Central memory CD8-positive, alpha-beta T cell (primary cell): ENCODE measurements around the gene NAALADL2.
"Not testable (repeated sequence)": the region's sequence is repeated elsewhere in the genome, so short reads cannot be mapped to it uniquely, and the experiment has no call there.

Source experiments
- ATAC-seq: fragments of 150-1000 bp; cut with Tn5 transposase; replicated peaks from 2 replicates; pipeline ENCODE4 v1.10.0; 2022; ENCODE audit warnings: mild to moderate bottlenecking, moderate FRiP score, moderate number of reproducible peaks; ENCODE audit not compliant: poor library complexity, severe bottlenecking; ENCODE audit errors: extremely low read depth
- DNase-seq, 2 donors: peaks; one replicate each; pipeline ENCODE4 v3.0.0; 2021; ENCODE audit warnings: low spot score in 2 of 2
- H3K27ac Mint-ChIP-seq: one replicate; pipeline ENCODE4 v1.8.0; 2022; ENCODE audit warnings: low read depth, mild to moderate bottlenecking, moderate library complexity, mixed read lengths
- H3K27me3 Mint-ChIP-seq: one replicate; pipeline ENCODE4 v1.8.0; 2022; ENCODE audit warnings: mixed read lengths
- H3K36me3 Mint-ChIP-seq: one replicate; pipeline ENCODE4 v1.8.0; 2022; ENCODE audit warnings: mild to moderate bottlenecking, moderate library complexity, mixed read lengths; ENCODE audit not compliant: insufficient read depth
- H3K4me1 Mint-ChIP-seq: one replicate; pipeline ENCODE4 v1.8.0; 2022; ENCODE audit warnings: mixed read lengths
- H3K4me3 Mint-ChIP-seq: one replicate; pipeline ENCODE4 v1.8.0; 2022; ENCODE audit warnings: mild to moderate bottlenecking, moderate library complexity, mixed read lengths
- H3K9me3 Mint-ChIP-seq: one replicate; pipeline ENCODE4 v1.8.0; 2022; ENCODE audit warnings: mixed read lengths

Gene NAALADL2

DNA sequence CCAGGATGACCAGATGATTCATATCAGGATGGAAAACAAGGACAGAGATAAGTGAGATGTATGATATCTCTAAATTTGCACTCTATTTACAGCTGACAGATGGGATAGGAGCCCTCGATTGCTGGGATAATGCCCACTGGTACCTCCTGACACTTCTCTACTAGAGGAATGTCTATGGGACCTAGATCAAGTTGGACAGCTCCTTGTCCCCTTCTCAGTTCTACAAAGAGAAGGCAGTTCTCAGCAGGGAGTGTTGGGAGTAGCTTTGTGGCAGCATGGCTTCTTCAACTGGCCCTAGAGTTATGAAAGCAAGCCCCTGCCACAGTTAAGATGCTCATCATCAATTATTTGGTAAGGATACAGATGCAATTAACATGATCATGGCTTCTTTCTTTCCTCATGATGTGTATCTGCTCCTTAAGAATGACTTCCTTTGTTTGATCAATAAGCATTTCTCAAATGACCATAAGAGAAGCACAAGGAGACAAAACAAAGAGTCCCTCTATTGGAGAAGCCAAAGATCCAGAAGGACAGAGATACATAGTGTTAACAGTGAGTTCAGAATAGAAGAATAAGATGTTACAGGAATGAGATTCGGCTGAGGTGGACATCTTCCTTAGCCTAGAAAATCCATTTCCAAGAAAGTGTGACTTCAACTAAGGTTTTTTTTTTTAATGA is 481.3 kb downstream of the NAALADL2 start:
- H3K27ac Mint-ChIP-seq, result no peak overlapping the region
- no peaks in the 10 kb centered on the region for H3K4me1 Mint-ChIP-seq
- peaks cover 16% of the 10 kb centered on the region for H3K9me3 Mint-ChIP-seq
- no peaks in the 10 kb centered on the region for H3K36me3 Mint-ChIP-seq
- no peak for ATAC-seq
- H3K4me3 Mint-ChIP-seq, result no peak overlapping the region
- no peaks in the 10 kb centered on the region for H3K27me3 Mint-ChIP-seq
- DNase-seq, result no peak

DNA sequence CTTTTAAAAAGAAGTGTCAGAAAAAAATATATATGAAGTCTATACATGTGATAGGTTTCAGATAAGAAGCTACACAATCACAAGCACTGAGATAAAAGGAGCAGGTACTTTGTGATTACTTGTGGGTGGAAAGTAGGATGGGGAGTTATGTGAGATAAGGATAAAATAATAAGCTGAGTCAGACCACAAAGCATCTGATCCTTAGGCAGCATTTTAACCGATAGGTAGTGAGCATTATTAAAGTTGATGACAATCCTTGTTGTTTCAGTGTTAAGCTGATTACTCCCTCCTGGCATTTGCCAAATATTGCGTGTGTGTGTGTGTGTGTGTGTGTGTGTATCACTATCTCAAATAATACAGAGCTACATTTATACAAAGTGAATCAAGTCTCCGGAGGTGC is 483.1 kb downstream of the NAALADL2 start:
- Mint-ChIP-seq H3K27me3 (no peaks in the 10 kb centered on the region), H3K36me3 (no peaks in the 10 kb centered on the region), H3K9me3 (peaks cover 17% of the 10 kb centered on the region), H3K4me1 (no peaks in the 10 kb centered on the region), H3K27ac (no peak overlapping the region), H3K4me3 (no peak overlapping the region)
- ATAC-seq (no peak), DNase-seq (no peak)

DNA sequence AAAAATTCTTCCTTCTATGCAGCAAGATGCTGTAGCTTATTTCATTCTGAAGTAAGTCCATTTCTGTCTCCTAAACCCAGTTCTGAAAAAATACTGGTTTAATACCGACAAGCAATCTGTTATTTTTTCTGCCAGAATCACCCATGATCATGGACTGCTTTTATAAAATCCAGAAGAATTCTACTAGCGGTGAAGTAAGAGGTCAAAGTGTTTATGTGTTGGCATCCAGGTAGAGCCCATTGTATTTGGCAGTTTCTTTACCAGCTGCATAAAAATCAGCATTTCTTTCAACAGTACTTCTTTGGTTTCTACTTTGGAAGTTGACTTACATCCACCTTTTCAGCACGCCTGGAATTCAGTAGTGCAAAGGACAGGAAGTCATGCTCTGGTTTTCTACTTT is 484.8 kb downstream of the NAALADL2 start:
- ATAC-seq (no peak), DNase-seq (no peak)
- Mint-ChIP-seq H3K27me3 (no peaks in the 10 kb centered on the region), H3K4me3 (no peak overlapping the region), H3K36me3 (no peaks in the 10 kb centered on the region), H3K4me1 (no peaks in the 10 kb centered on the region), H3K9me3 (peaks cover 12% of the 10 kb centered on the region), H3K27ac (no peak overlapping the region)

DNA sequence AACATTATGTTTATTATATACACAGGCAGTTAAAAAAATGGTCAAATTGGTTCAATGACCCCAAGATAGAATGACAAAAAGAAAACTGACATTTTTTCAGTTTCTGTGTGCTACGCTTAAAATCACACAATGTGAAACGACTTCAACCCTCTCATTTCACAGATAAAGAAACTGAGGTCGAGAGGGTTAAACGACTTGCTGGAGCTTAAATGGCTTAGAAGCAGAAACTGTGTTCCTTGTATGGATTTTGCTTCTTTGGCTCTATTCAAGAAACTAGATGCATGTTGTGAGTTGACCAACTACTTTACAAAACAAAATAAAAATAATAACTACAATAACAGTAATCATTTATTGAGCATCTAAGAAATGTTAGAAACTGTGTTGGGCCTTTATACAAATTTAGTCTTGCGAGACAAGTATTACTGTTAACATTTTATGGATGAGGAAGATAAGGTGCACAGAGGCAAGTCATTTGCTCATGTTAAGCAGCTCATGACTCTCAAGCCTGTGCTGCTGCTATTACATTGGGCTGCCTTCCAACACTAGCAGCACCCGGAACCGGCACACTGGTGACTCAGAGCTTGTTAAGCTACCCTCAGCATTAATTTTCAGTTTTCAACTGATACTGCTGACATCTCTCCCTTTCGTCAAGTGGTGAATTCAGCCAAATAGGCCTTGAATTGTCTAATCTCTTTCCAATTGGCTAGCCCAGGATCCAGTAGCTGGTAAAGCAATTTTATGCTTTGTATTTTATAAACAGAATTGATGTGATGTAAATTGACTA is 487.6 kb downstream of the NAALADL2 start:
- no peaks in the 10 kb centered on the region for H3K27me3 Mint-ChIP-seq
- H3K4me3 Mint-ChIP-seq, result no peak overlapping the region
- ATAC-seq (no peak), DNase-seq (no peak)
- H3K36me3 Mint-ChIP-seq, result no peaks in the 10 kb centered on the region
- peaks cover 16% of the 10 kb centered on the region for H3K9me3 Mint-ChIP-seq
- no peaks in the 10 kb centered on the region for H3K4me1 Mint-ChIP-seq
- no peak overlapping the region for H3K27ac Mint-ChIP-seq

DNA sequence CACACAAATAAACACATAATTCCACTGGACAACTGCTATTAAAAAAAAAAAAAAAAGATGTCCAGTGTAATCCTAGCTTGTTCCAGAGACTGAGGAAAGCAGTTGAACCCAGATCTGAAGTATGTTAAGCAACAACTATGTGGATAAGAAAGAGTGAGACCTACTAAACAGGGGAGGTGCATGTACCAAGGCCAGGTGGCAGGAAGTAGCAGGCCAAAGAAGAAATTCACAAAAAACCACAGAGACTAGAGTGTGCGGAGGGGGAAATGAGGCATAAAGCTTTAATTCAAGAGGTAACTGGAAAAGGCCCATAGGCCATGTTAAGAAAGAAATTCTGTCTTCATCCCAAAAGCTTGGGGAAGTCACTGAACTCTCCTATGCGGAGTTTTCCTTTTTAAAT is 490.0 kb downstream of the NAALADL2 start:
- Mint-ChIP-seq H3K9me3 (peaks cover 19% of the 10 kb centered on the region), H3K36me3 (no peaks in the 10 kb centered on the region), H3K27me3 (no peaks in the 10 kb centered on the region), H3K4me3 (no peak overlapping the region), H3K4me1 (no peaks in the 10 kb centered on the region), H3K27ac (no peak overlapping the region)
- no peak for DNase-seq
- ATAC-seq, result no peak

DNA sequence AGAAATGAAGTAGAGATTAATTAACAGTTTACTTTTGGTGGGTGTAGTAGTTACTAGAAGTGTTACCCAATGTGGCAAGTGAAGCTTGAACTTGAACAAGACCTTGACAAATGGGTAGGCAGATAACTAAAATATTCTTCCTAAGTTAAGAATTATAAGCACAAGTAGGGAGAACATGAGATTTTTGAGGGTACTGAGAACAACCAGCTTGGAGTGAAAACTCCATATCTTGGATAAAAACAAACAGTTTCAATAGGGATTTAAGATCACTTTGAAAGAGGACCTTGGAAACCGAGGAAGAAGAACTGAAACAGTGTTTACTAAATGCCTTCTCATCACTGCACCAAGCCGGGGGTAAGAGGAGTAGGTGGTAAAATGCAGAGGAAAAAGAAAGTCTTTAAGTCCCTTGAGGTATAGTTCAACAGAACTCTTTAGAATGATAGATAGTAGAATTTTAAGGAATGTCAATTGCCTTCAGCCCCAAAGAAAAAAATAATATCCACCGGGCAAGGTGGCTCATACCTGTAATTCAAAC is 496.7 kb downstream of the NAALADL2 start:
- no peak overlapping the region for H3K4me3 Mint-ChIP-seq
- peaks cover 8% of the 10 kb centered on the region for H3K9me3 Mint-ChIP-seq
- no peak for ATAC-seq
- no peak overlapping the region for H3K27ac Mint-ChIP-seq
- no peak for DNase-seq
- H3K27me3 Mint-ChIP-seq, result no peaks in the 10 kb centered on the region
- H3K36me3 Mint-ChIP-seq, result no peaks in the 10 kb centered on the region
- no peaks in the 10 kb centered on the region for H3K4me1 Mint-ChIP-seq

DNA sequence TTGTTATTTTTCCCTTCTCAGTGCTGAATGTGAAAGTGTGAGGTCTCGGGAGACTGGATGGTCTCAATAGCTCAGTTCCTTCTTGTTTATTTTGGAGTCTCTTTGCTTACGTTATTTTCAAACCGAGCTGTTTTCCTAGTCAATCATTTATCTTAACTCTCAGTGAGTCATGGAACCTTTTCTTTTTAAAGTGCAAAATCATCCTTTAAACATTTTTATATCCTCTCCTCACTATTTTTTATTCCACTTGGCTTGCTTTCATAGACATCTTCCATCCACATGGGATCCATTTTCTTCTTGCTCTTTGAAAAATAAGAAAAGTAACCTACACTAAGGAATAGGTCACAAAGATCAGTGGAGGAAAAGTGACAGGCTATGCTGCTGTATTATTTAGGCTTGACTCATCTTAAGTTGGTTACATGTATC is 497.8 kb downstream of the NAALADL2 start:
- Mint-ChIP-seq H3K4me1 (no peaks in the 10 kb centered on the region), H3K9me3 (peaks cover 2% of the 10 kb centered on the region), H3K36me3 (no peaks in the 10 kb centered on the region), H3K4me3 (no peak overlapping the region), H3K27ac (no peak overlapping the region), H3K27me3 (no peaks in the 10 kb centered on the region)
- DNase-seq (no peak), ATAC-seq (no peak)

DNA sequence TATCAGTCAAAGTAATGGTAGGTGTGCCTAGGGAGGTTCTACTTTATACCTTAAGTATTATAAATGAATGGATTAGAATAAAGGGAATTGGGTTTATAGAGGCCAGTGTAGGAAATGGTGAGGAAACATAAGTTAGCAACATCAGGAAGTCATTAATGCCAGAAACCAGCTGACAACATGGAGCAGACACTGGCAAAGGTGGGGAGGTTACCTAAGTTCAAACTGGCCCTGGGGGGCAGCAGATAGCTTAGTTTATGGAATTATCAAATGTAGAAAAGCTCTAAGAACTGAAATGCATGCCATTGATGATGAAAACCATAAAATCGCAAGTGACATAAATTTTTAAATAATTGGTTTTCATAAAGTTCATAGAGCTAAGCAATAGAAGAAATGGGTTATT is 498.6 kb downstream of the NAALADL2 start:
- ATAC-seq, result no peak
- Mint-ChIP-seq H3K4me3 (no peak overlapping the region), H3K27me3 (no peaks in the 10 kb centered on the region), H3K4me1 (no peaks in the 10 kb centered on the region), H3K36me3 (no peaks in the 10 kb centered on the region), H3K9me3 (peaks cover 2% of the 10 kb centered on the region), H3K27ac (no peak overlapping the region)
- DNase-seq, result no peak

DNA sequence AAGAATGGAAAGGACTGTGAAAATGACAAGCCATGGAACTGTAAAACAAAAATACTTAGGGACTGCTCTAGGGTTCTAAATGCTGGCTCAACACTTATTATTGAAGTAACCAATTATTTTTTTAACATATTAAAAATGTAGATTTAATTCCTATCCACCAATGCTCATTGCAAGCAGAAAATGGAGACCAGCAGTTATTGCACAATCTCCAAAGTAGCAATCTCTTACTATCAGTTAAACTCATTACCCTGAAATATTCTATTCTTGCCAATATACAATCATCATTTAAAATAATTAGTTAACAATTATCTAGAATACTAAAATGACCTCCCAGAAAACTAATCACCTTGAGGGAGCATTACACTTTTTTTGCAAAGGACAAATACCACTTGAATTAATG is 499.8 kb downstream of the NAALADL2 start:
- no peak overlapping the region for H3K4me3 Mint-ChIP-seq
- DNase-seq (no peak), ATAC-seq (no peak)
- H3K9me3 Mint-ChIP-seq, result peaks cover 11% of the 10 kb centered on the region
- no peaks in the 10 kb centered on the region for H3K27me3 Mint-ChIP-seq
- H3K27ac Mint-ChIP-seq, result no peak overlapping the region
- no peaks in the 10 kb centered on the region for H3K36me3 Mint-ChIP-seq
- no peaks in the 10 kb centered on the region for H3K4me1 Mint-ChIP-seq

DNA sequence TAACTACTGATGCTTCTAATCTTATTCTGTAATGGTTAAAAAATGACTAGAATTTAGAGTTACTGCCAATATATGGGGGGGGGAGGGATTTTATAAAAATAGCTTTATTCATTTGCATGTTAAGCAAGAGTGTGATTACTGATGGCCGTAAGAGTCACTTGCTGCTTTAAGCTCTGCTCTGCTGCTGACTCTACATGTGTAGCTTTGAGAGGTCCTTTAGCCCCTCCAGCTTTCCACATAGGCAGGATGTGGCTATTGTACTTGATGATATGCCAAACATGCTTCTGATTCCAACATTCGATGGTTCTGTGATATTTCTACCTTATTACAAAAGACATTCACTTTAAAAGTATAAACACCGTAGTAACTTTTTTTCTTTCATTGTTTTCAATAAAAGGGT is 511.3 kb downstream of the NAALADL2 start:
- not testable (repeated sequence) for H3K4me1 Mint-ChIP-seq, H3K27ac Mint-ChIP-seq, H3K36me3 Mint-ChIP-seq, DNase-seq, H3K27me3 Mint-ChIP-seq, H3K9me3 Mint-ChIP-seq, ATAC-seq, H3K4me3 Mint-ChIP-seq

DNA sequence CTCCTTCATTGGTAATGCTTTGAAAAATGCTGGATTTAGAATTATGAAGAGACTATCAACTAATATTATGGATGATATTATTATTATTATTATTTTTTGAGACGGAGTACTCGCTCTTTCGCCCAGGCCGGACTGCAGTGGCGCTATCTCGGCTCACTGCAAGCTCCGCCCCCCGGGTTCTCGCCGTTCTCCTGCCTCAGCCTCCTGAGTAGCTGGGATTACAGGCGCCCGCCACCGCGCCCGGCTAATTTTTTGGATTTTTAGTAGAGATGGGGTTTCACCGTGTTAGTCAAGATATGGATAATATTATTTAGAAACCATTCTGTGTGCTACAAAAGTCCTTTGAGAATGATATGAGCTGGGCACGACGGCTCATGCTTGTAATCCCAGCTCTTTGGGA is 512.1 kb downstream of the NAALADL2 start:
- DNase-seq, H3K36me3 Mint-ChIP-seq, H3K27ac Mint-ChIP-seq, H3K27me3 Mint-ChIP-seq, H3K4me3 Mint-ChIP-seq, H3K4me1 Mint-ChIP-seq, H3K9me3 Mint-ChIP-seq, ATAC-seq: not testable (repeated sequence)

DNA sequence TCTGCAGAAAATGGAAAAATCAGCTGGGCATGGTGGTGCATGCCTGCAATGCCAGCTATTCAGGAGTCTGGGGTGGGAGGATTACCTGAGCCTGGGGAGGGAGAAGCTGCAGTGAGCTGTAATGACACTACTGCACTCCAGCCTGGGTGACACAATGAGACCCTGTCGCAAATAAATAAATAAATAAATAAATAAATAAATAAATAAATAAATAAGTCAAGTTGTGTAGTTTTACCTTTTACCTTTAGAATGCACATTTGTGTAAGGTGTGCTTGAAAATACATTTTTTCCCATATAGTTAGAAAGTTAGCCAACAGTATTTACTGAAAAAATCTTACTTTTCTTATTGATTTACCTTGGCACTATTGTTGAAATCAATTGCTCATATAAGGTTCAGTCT is 515.6 kb downstream of the NAALADL2 start:
- H3K4me1 Mint-ChIP-seq, result no peaks in the 10 kb centered on the region
- peaks cover 1% of the 10 kb centered on the region for H3K36me3 Mint-ChIP-seq
- H3K27ac Mint-ChIP-seq, result no peak overlapping the region
- no peaks in the 10 kb centered on the region for H3K27me3 Mint-ChIP-seq
- H3K9me3 Mint-ChIP-seq, result peaks cover 6% of the 10 kb centered on the region
- ATAC-seq (no peak), DNase-seq (no peak)
- H3K4me3 Mint-ChIP-seq, result no peak overlapping the region

DNA sequence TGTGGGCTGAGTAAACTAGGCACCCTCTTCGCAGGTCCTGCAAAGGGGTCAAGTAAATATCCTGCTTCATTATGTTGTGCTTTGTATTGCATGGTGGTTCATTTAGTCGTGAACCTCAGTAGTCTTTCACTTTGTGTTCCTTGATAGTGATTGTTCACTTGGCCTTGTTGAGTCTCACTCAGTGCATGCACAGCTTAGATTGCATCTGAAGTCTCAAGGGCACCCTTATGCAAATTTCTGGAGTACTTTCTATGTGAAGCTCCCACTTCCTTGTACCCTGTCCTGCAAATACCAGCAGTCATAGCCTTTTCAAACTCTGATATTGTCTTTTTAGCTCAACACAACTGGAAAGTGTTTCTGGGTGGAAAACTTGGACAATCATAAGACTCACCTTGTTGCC is 519.2 kb downstream of the NAALADL2 start:
- peaks cover 6% of the 10 kb centered on the region for H3K9me3 Mint-ChIP-seq
- H3K4me3 Mint-ChIP-seq, result no peak overlapping the region
- no peak for DNase-seq
- H3K36me3 Mint-ChIP-seq, result no peaks in the 10 kb centered on the region
- no peaks in the 10 kb centered on the region for H3K4me1 Mint-ChIP-seq
- no peak for ATAC-seq
- H3K27ac Mint-ChIP-seq, result no peak overlapping the region
- H3K27me3 Mint-ChIP-seq, result no peaks in the 10 kb centered on the region
